ENCODE results near the gene ENOX1.

Gene ENOX1

GRCh38 chr13:43271152-43271551 lies 515.6 kb downstream of the ENOX1 start:
- no peak for DNase-seq

- no peak for DNase-seq
Measured at GRCh38 chr13:43270130-43270830, 516.5 kb downstream of the ENOX1 start.

- no peak for DNase-seq
Measured at GRCh38 chr13:43269037-43269481, 517.7 kb downstream of the ENOX1 start.

GRCh38 chr13:43268632-43269031 lies 518.1 kb downstream of the ENOX1 start:
- no peak for DNase-seq

GRCh38 chr13:43267916-43268315 lies 518.9 kb downstream of the ENOX1 start:
- no peak for DNase-seq

GRCh38 chr13:43266936-43267615 lies 519.7 kb downstream of the ENOX1 start:
- DNase-seq: no peak

- DNase-seq: no peak
Measured at GRCh38 chr13:43265028-43265427, 521.7 kb downstream of the ENOX1 start.

- no peak for DNase-seq
Measured at GRCh38 chr13:43264458-43264857, 522.3 kb downstream of the ENOX1 start.

GRCh38 chr13:43263047-43263446 lies 523.7 kb downstream of the ENOX1 start:
- no peak for DNase-seq

- DNase-seq: no peak
Measured at GRCh38 chr13:43260999-43261398, 525.8 kb downstream of the ENOX1 start.

- no peak for DNase-seq
Measured at GRCh38 chr13:43258771-43259170, 528.0 kb downstream of the ENOX1 start.

GRCh38 chr13:43257765-43258164 lies 529.0 kb downstream of the ENOX1 start:
- no peak for DNase-seq

- DNase-seq: no peak
Measured at GRCh38 chr13:43251961-43252360, 534.8 kb downstream of the ENOX1 start.

GRCh38 chr13:43246382-43246781 lies 540.4 kb downstream of the ENOX1 start:
- DNase-seq: no peak

- no peak for DNase-seq
Measured at GRCh38 chr13:43245374-43245964, 541.3 kb downstream of the ENOX1 start.

GRCh38 chr13:43244481-43244880 lies 542.3 kb downstream of the ENOX1 start:
- DNase-seq: no peak

- DNase-seq: no peak
Measured at GRCh38 chr13:43243711-43244110, 543.1 kb downstream of the ENOX1 start.

- no peak for DNase-seq
Measured at GRCh38 chr13:43242040-43242439, 544.7 kb downstream of the ENOX1 start.

GRCh38 chr13:43240278-43240677 lies 546.5 kb downstream of the ENOX1 start:
- no peak for DNase-seq

GRCh38 chr13:43239275-43239840 lies 547.4 kb downstream of the ENOX1 start:
- DNase-seq: no peak

GRCh38 chr13:43238341-43239083 lies 548.3 kb downstream of the ENOX1 start:
- DNase-seq: no peak

GRCh38 chr13:43237616-43238015 lies 549.2 kb downstream of the ENOX1 start:
- DNase-seq: no peak

GRCh38 chr13:43235028-43235427 lies 551.7 kb downstream of the ENOX1 start:
- no peak for DNase-seq

Data from activated naive CD4-positive, alpha-beta T cell treated with Interleukin-2 at 50 U/mL for 16 hours (primary cell).